WTC11 (cell line): ENCODE results near the gene CTNNAL1. TPM values are rescaled to one million over a fixed set of nuclear protein-coding genes. Genes with fewer than 3 reads are reported as not detected.

Experiments used
- ATAC-seq: fragments of 200-7000 bp; cut with Tn5 transposase; 2 replicates; pipeline ENCODE4 v1.10.0; 2021; ENCODE audit warnings: mild to moderate bottlenecking, moderate library complexity
- CTCF ChIA-PET: fragments of 300-600 bp; sonication (Branson Sonifier 250); formaldehyde crosslinking; loops from one replicate; lab custom pipeline; 2021; ENCODE audit warnings: antibody characterized with exemption; lab: Charles Lee
- POLR2A ChIA-PET: fragments of 350-600 bp; sonication (Branson Sonifier 250); formaldehyde crosslinking; loops from one replicate; lab custom pipeline; 2021; ENCODE audit warnings: antibody characterized with exemption; lab: Charles Lee
- DNase-seq: peaks from one replicate; pipeline ENCODE4 v3.0.0; 2021; ENCODE audit warnings: low spot score
- H3K27ac Mint-ChIP-seq: 2 replicates; pipeline ENCODE4 v1.8.0; 2021; ENCODE audit warnings: mixed read lengths
- H3K27me3 Mint-ChIP-seq: 2 replicates; pipeline ENCODE4 v1.8.0; 2021; ENCODE audit warnings: low read depth, mild to moderate bottlenecking, moderate library complexity, mixed read lengths
- H3K36me3 Mint-ChIP-seq: 2 replicates; pipeline ENCODE4 v1.8.0; 2021; ENCODE audit warnings: mixed read lengths
- H3K4me1 Mint-ChIP-seq: 2 replicates; pipeline ENCODE4 v1.8.0; 2022; ENCODE audit warnings: mixed read lengths
- H3K4me3 Mint-ChIP-seq: 2 replicates; pipeline ENCODE4 v1.8.0; 2021; ENCODE audit warnings: mild to moderate bottlenecking, moderate library complexity, mixed read lengths
- H3K9me3 Mint-ChIP-seq: 2 replicates; pipeline ENCODE4 v1.8.0; 2021; ENCODE audit warnings: mixed read lengths
- GRHL2 ChIP-seq: fragments of 250-450 bp; sonication (Bioruptor Pico); IDR thresholded peaks from 2 replicates; pipeline ENCODE4 v1.8.0; 2022; ENCODE audit warnings: mild to moderate bottlenecking, moderate library complexity; ENCODE audit not compliant: insufficient replicate concordance, severe bottlenecking
- GTF2I ChIP-seq: fragments of 250-450 bp; sonication (Bioruptor Pico); conservative IDR thresholded peaks from 2 replicates; pipeline ENCODE4 v1.4.0; 2021; ENCODE audit warnings: mild to moderate bottlenecking
- HMGA2 ChIP-seq: fragments of 250-450 bp; sonication (Bioruptor Pico); IDR thresholded peaks from 2 replicates; pipeline ENCODE4 v1.4.0; 2021; ENCODE audit warnings: mild to moderate bottlenecking, moderate library complexity
- RORB ChIP-seq: fragments of 250-450 bp; sonication (Bioruptor Pico); IDR thresholded peaks from 2 replicates; pipeline ENCODE4 v1.9.0; 2021; ENCODE audit warnings: mild to moderate bottlenecking
- SMAD4 ChIP-seq: sonication (generic); formaldehyde crosslinking; IDR thresholded peaks from 2 replicates; pipeline ENCODE4 v1.8.0; 2022; ENCODE audit warnings: mild to moderate bottlenecking, missing genetic modification reagents
- SOX15 ChIP-seq: fragments of 250-450 bp; sonication (Bioruptor Pico); IDR thresholded peaks from 2 replicates; pipeline ENCODE4 v1.9.0; 2021; ENCODE audit warnings: mild to moderate bottlenecking
- SP1 ChIP-seq: sonication (generic); formaldehyde crosslinking; conservative IDR thresholded peaks from 2 replicates; pipeline ENCODE4 v1.8.1; 2022; ENCODE audit warnings: missing genetic modification reagents
- TEAD1 ChIP-seq: sonication (generic); formaldehyde crosslinking; IDR thresholded peaks from 2 replicates; pipeline ENCODE4 v1.8.0; 2022; ENCODE audit warnings: mild to moderate bottlenecking, missing genetic modification reagents
- total RNA-seq: library from RNA; stranded (reverse); gene quantifications from 3 replicates; pipeline ENCODE4 v1.2.3, GENCODE V29; 2021
- TF ChIP-seq, protein P1 (sequence below): sonication (generic); formaldehyde crosslinking; IDR thresholded peaks from 2 replicates; pipeline ENCODE4 v1.8.1; 2022; ENCODE audit warnings: mild to moderate bottlenecking, missing genetic modification reagents, moderate library complexity, borderline replicate concordance
- TF ChIP-seq, protein P2 (sequence below): sonication (generic); formaldehyde crosslinking; IDR thresholded peaks from 2 replicates; pipeline ENCODE4 v1.8.0; 2022; ENCODE audit warnings: mild to moderate bottlenecking, missing genetic modification reagents
- TF ChIP-seq, protein P3 (sequence below): sonication (generic); formaldehyde crosslinking; conservative IDR thresholded peaks from 2 replicates; pipeline ENCODE4 v1.8.1; 2022; ENCODE audit warnings: mild to moderate bottlenecking, missing genetic modification reagents
- TF ChIP-seq, protein P4 (sequence below): sonication (generic); formaldehyde crosslinking; IDR thresholded peaks from 2 replicates; pipeline ENCODE4 v1.8.0; 2022; ENCODE audit warnings: mild to moderate bottlenecking, missing genetic modification reagents
- TF ChIP-seq, protein P5 (sequence below): sonication (generic); formaldehyde crosslinking; IDR thresholded peaks from 2 replicates; pipeline ENCODE4 v1.8.1; 2022; ENCODE audit warnings: mild to moderate bottlenecking, moderate library complexity, missing genetic modification reagents

The CTNNAL1 gene
- total RNA-seq, 1 experiment from 2014 or later, result 53.1 TPM

DNA sequence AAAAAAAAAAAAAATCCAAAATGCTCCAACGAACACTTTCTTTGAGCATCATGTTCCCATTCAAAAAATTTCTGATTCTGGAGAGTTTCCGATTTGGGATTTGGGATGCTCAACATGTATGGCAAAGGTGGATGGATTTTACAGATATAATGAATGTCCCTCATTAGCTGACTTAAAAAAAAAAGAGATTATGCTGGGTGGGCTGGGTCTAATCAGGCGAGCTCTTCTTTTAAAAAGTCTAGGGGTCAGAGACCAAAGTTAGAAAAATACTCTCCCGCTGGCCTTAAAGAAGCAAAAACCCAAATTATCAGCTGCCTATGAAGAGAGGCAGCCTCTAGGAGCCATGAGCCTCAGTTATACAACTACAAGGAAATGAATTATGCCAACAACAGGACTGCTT lies 15.2 kb upstream of the CTNNAL1 start:
- Mint-ChIP-seq H3K4me3 (no peak overlapping the region), H3K27ac (no peak overlapping the region), H3K27me3 (no peaks in the 10 kb centered on the region), H3K36me3 (peaks cover 10% of the 10 kb centered on the region), H3K4me1 (peaks cover 11% of the 10 kb centered on the region; the same call in 1 of the 2 replicates), H3K9me3 (no peaks in the 10 kb centered on the region)
- DNase-seq, result no peak
- POLR2A ChIA-PET, result no interaction called here
- TF ChIP-seq GRHL2 (CRISPR knock-in tag) (no peak), SOX15 (CRISPR knock-in tag) (no peak)
- no peak for ATAC-seq
- CTCF ChIA-PET, result no interaction called here

DNA sequence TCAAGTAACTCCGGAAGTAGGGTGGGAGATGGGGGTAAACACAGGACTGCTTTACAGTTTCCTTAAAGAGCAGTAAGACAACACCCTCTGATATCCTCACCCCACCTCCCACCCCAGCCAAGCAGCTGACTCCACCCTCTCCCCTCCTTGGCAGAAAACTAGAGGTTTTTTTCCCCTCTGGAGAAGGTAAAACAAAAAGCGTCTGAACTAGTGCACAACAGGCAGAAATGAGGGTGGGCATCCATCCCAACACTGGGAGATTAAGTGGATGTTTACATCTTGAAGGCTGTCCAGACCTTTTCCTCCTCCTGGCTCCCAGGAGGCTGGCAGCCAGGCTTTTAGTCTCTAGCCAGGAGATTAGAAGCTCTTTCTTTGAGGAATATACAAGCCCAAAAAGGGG lies 13.9 kb upstream of the CTNNAL1 start:
- DNase-seq (no peak), ATAC-seq (no peak)
- CTCF ChIA-PET, result no interaction called here
- Mint-ChIP-seq H3K27me3 (no peaks in the 10 kb centered on the region), H3K36me3 (peaks cover 4% of the 10 kb centered on the region), H3K4me3 (no peak overlapping the region)
- POLR2A ChIA-PET, result no interaction called here
- no peak for TF ChIP-seq SMAD4 (CRISPR knock-in tag)
- TF ChIP-seq GTF2I, result no peak
- TF ChIP-seq SP1 (CRISPR knock-in tag), result no peak
- TF ChIP-seq, protein P1, sequence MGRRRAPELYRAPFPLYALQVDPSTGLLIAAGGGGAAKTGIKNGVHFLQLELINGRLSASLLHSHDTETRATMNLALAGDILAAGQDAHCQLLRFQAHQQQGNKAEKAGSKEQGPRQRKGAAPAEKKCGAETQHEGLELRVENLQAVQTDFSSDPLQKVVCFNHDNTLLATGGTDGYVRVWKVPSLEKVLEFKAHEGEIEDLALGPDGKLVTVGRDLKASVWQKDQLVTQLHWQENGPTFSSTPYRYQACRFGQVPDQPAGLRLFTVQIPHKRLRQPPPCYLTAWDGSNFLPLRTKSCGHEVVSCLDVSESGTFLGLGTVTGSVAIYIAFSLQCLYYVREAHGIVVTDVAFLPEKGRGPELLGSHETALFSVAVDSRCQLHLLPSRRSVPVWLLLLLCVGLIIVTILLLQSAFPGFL (CRISPR knock-in tag), result no peak
- TF ChIP-seq, protein P2, sequence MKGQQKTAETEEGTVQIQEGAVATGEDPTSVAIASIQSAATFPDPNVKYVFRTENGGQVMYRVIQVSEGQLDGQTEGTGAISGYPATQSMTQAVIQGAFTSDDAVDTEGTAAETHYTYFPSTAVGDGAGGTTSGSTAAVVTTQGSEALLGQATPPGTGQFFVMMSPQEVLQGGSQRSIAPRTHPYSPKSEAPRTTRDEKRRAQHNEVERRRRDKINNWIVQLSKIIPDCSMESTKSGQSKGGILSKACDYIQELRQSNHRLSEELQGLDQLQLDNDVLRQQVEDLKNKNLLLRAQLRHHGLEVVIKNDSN (CRISPR knock-in tag), result no peak
- TF ChIP-seq, all 79 proteins: peak for 0
- H3K27ac Mint-ChIP-seq, result no peak overlapping the region
- peaks cover 16% of the 10 kb centered on the region for H3K4me1 Mint-ChIP-seq
- no peaks in the 10 kb centered on the region for H3K9me3 Mint-ChIP-seq

DNA sequence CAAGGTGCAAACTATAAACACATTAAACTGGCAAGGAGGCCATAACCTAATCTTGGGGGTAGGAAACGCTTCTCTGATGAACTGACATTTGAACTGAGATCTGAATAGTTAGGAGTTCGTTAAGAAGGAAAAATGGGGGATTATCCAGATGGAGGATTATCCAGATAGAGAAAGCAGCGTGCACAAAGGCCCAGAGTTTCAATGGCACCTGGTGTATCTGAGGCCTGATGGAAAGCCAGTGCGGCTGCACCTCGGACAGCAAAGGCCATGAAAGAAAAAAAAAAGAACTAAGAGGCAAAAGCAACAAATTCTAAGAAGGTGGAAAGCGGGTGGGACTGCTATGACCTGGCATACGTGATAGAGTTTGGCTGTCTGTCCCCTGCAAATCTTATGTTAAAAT lies 13.0 kb upstream of the CTNNAL1 start:
- no peak overlapping the region for H3K4me3 Mint-ChIP-seq
- H3K36me3 Mint-ChIP-seq, result peaks cover 3% of the 10 kb centered on the region
- ChIA-PET CTCF (no interaction called here), POLR2A (no interaction called here)
- DNase-seq (no peak), ATAC-seq (no peak)
- no peak overlapping the region for H3K27ac Mint-ChIP-seq
- TF ChIP-seq, protein P3, sequence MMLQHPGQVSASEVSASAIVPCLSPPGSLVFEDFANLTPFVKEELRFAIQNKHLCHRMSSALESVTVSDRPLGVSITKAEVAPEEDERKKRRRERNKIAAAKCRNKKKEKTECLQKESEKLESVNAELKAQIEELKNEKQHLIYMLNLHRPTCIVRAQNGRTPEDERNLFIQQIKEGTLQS (CRISPR knock-in tag), result no peak
- no peak for TF ChIP-seq TEAD1 (CRISPR knock-in tag)
- TF ChIP-seq HMGA2 (CRISPR knock-in tag), result no peak
- TF ChIP-seq, protein P4, sequence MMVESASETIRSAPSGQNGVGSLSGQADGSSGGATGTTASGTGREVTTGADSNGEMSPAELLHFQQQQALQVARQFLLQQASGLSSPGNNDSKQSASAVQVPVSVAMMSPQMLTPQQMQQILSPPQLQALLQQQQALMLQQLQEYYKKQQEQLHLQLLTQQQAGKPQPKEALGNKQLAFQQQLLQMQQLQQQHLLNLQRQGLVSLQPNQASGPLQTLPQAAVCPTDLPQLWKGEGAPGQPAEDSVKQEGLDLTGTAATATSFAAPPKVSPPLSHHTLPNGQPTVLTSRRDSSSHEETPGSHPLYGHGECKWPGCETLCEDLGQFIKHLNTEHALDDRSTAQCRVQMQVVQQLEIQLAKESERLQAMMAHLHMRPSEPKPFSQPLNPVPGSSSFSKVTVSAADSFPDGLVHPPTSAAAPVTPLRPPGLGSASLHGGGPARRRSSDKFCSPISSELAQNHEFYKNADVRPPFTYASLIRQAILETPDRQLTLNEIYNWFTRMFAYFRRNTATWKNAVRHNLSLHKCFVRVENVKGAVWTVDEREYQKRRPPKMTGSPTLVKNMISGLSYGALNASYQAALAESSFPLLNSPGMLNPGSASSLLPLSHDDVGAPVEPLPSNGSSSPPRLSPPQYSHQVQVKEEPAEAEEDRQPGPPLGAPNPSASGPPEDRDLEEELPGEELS (CRISPR knock-in tag), result no peak
- no peaks in the 10 kb centered on the region for H3K9me3 Mint-ChIP-seq
- H3K4me1 Mint-ChIP-seq, result peaks cover 16% of the 10 kb centered on the region
- H3K27me3 Mint-ChIP-seq, result no peaks in the 10 kb centered on the region

DNA sequence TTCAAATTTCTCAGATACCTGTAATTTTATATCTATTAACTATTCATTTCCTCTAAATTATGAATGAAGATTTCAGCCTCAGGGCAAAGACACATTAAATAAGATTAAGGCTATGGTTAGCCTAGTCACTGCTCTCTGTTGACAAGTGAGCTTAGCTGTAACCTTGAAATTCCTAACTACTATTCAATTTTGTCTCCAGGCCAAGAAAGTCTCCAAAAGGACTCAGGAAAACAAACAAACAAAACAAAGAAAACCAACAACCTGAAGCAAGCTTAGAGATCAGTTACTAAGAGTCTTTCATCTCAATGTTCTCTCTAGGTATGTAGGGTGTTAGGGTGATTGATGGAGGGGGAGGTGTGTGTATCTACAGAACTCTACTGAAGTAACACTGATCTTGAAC lies 9.6 kb upstream of the CTNNAL1 start:
- no peak for DNase-seq
- Mint-ChIP-seq H3K9me3 (no peaks in the 10 kb centered on the region), H3K4me1 (peaks cover 16% of the 10 kb centered on the region)
- ATAC-seq, result no peak
- TF ChIP-seq RORB (CRISPR knock-in tag), result 0 out of 2 replicates have a peak, but pooled peaks have one; percentile 23
- TF ChIP-seq, protein P5, sequence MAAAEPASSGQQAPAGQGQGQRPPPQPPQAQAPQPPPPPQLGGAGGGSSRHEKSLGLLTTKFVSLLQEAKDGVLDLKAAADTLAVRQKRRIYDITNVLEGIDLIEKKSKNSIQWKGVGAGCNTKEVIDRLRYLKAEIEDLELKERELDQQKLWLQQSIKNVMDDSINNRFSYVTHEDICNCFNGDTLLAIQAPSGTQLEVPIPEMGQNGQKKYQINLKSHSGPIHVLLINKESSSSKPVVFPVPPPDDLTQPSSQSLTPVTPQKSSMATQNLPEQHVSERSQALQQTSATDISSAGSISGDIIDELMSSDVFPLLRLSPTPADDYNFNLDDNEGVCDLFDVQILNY (CRISPR knock-in tag), result no peak
- TF ChIP-seq, all 79 proteins: peak for 1
- POLR2A ChIA-PET, result interaction anchor here (1.4 kb wide), 1 partner anchor 9 kb away, joined by 3 read pairs; no protein-coding TSS in a partner anchor
- CTCF ChIA-PET, result no interaction called here
- Mint-ChIP-seq H3K27ac (no peak overlapping the region), H3K4me3 (no peak overlapping the region), H3K36me3 (peaks cover 21% of the 10 kb centered on the region), H3K27me3 (no peaks in the 10 kb centered on the region)
